HepG2 (cell line): Measurements from ENCODE around the gene EIF3A. TPM values are rescaled to one million over a fixed set of nuclear protein-coding genes. Genes with fewer than 3 reads are reported as not detected.

ENCODE experiments used
- AHR ChIP-seq: IDR thresholded peaks from 2 replicates; pipeline ENCODE4 v1.6.1; 2018; ENCODE audit warnings: missing genetic modification reagents, missing compliant biosample characterization
- FOXO1 ChIP-seq: sonication (generic); formaldehyde crosslinking; IDR thresholded peaks from 2 replicates; pipeline ENCODE4 v1.4.0; 2020; ENCODE audit warnings: missing genetic modification reagents
- GATA4 ChIP-seq: sonication (generic); IDR thresholded peaks from 2 replicates; pipeline ENCODE4 v1.6.1; 2016; ENCODE audit warnings: antibody characterized with exemption, low read depth, borderline replicate concordance
- HMGXB4 ChIP-seq, 2 experiments: sonication (generic) in 1 of 2; formaldehyde crosslinking in 1 of 2; IDR thresholded peaks; 2 replicates each; pipeline versions ENCODE4 v1.4.0 to v1.6.1; 2018 to 2020; ENCODE audit warnings: missing genetic modification reagents in 2 of 2, borderline replicate concordance in 1 of 2, low read depth in 1 of 2, mild to moderate bottlenecking in 1 of 2, missing biosample characterization in 1 of 2
- KAT7 ChIP-seq: IDR thresholded peaks from 2 replicates; pipeline ENCODE4 v1.6.1; 2018; ENCODE audit warnings: borderline replicate concordance, missing compliant biosample characterization
- KAT8 ChIP-seq: IDR thresholded peaks from 2 replicates; pipeline ENCODE4 v1.6.1; 2016; ENCODE audit warnings: missing genetic modification reagents, missing compliant biosample characterization
- MAF1 ChIP-seq: sonication (generic); formaldehyde crosslinking; IDR thresholded peaks from 2 replicates; pipeline ENCODE4 v1.5.0; 2020; ENCODE audit warnings: missing genetic modification reagents, borderline replicate concordance
- MED1 ChIP-seq: sonication (generic); formaldehyde crosslinking; IDR thresholded peaks from 2 replicates; pipeline ENCODE4 v1.4.0; 2020; ENCODE audit warnings: missing genetic modification reagents
- RARA ChIP-seq: IDR thresholded peaks from 2 replicates; pipeline ENCODE4 v1.6.1; 2016; ENCODE audit warnings: missing genetic modification reagents, missing compliant biosample characterization
- ZC3H13 ChIP-seq: sonication (generic); formaldehyde crosslinking; IDR thresholded peaks from 2 replicates; pipeline ENCODE4 v1.8.1; 2023; ENCODE audit warnings: mild to moderate bottlenecking, missing genetic modification reagents, moderate library complexity
- ZNF230 ChIP-seq: sonication (generic); formaldehyde crosslinking; IDR thresholded peaks from 2 replicates; pipeline ENCODE4 v1.4.0; 2020; ENCODE audit warnings: mild to moderate bottlenecking, missing genetic modification reagents
- ZNF234 ChIP-seq: sonication (generic); formaldehyde crosslinking; conservative IDR thresholded peaks from 2 replicates; pipeline ENCODE4 v1.5.1; 2020; ENCODE audit warnings: mild to moderate bottlenecking, missing genetic modification reagents
- ZNF30 ChIP-seq: sonication (generic); formaldehyde crosslinking; IDR thresholded peaks from 2 replicates; pipeline ENCODE4 v1.5.0; 2020; ENCODE audit warnings: mild to moderate bottlenecking, missing genetic modification reagents
- ZNF34 ChIP-seq: sonication (generic); formaldehyde crosslinking; IDR thresholded peaks from 2 replicates; pipeline ENCODE4 v1.4.0; 2020; ENCODE audit warnings: mild to moderate bottlenecking, missing genetic modification reagents, borderline replicate concordance
- ZNF572 ChIP-seq: sonication (generic); formaldehyde crosslinking; IDR thresholded peaks from 2 replicates; pipeline ENCODE4 v1.5.1; 2020; ENCODE audit warnings: mild to moderate bottlenecking, missing genetic modification reagents
- ZNF674 ChIP-seq: sonication (generic); formaldehyde crosslinking; IDR thresholded peaks from 2 replicates; pipeline ENCODE4 v1.5.0; 2020; ENCODE audit warnings: low read depth, mild to moderate bottlenecking, missing genetic modification reagents
- ZNF766 ChIP-seq: sonication (generic); formaldehyde crosslinking; IDR thresholded peaks from 2 replicates; pipeline ENCODE4 v1.5.0; 2020; ENCODE audit warnings: missing genetic modification reagents, borderline replicate concordance
- ZSCAN25 ChIP-seq: sonication (generic); formaldehyde crosslinking; IDR thresholded peaks from 2 replicates; pipeline ENCODE4 v1.8.0; 2022; ENCODE audit warnings: mild to moderate bottlenecking, missing genetic modification reagents
- polyA plus RNA-seq, 8 experiments: library from polyadenylated mRNA; depleted of rRNA in 3 of 8; stranded (reverse) in 7 of 8; unstranded in 1 of 8; fragments of >200 nt; fragmentation: Illumina TruSeq in 4 of 8; extraction: Trizol in 4 of 8; gene quantifications; 2 replicates each; pipeline versions ENCODE4 v1.2.1 to v1.2.3, GENCODE V29; 2011 to 2016; ENCODE audit warnings: low read depth in 4 of 8, missing spikeins in 1 of 8, mixed read lengths in 1 of 8; ENCODE audit not compliant: insufficient read depth in 1 of 8
- total RNA-seq, 5 experiments: library from RNA; depleted of rRNA; stranded (reverse); fragments of >200 nt; fragmentation: Illumina TruSeq; extraction: Trizol; gene quantifications; 2 replicates each; pipeline ENCODE4 v1.2.3, GENCODE V29; 2016; ENCODE audit warnings: low read depth in 1 of 5
- TF ChIP-seq, protein P1 (sequence below): sonication (generic); formaldehyde crosslinking; IDR thresholded peaks from 2 replicates; pipeline ENCODE4 v1.4.0; 2020; ENCODE audit warnings: missing genetic modification reagents, borderline replicate concordance
- TF ChIP-seq, protein P2 (sequence below): sonication (generic); formaldehyde crosslinking; IDR thresholded peaks from 2 replicates; pipeline ENCODE4 v1.4.0; 2020; ENCODE audit warnings: missing genetic modification reagents, borderline replicate concordance

Gene EIF3A
- total and polyA plus RNA-seq, 2 of the 13 experiments (the other 11 are each of a cell fraction or from before 2014, with no cell fraction given) = 25.6 to 117 TPM

DNA sequence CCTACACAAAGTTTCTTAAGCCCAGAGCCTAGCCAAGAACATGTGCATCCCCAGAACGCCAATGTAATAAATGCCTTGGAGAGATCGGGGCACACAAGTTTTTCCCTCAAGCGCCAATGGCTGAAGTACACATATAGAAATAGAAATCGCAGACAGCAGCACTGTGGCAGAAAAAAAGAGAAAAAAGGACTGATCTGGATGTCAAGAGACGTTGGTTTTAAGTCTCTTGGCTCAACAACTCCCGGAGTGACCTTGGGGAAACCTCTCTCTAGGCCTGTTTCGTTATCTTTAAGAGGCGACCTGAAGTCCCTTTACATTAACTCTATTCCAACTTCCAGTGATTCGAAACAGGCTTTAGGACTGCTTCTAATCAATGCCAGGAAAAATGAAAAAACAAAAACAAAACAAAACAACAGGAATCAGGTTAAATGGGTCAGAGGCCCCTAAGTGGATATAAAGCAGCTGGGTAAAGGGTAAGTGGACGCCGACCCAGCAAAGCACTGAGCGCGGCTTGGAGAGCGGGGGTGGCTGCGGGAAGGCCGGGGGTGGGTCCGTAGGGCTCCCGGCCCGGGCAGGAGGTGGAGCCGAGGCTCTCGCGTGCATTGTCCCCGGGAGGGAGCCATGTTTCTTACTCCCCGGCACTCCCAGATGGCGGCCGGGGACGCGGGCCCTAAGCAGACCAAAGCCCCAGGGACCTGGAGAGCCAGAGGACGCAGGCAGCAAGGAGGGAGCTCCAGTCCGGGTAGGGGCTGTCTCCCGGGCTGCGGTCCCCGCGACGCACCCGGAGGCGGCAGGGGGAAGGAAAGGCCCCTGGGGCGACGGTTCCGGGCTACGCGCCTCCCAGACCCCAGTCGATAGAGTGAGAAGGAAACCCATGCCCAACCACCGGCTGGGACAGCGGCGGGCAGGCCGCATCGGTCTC is 757 bp downstream of the EIF3A start (continued):
- TF ChIP-seq KAT8 (CRISPR knock-in tag) (no peak), ZNF234 (CRISPR knock-in tag) (0 out of 2 replicates have a peak, but pooled peaks have one; percentile 40), HMGXB4 (CRISPR knock-in tag; IDR thresholded peaks at IDR 0.05; ENCODE audit: borderline replicate concordance in 1 of 2, low read depth in 1 of 2) (peak in 1 of 2 experiments; percentile 24; a peak in 1 of 4 replicates), KAT7 (CRISPR knock-in tag) (no peak), ZC3H13 (CRISPR knock-in tag) (no peak), ZNF674 (CRISPR knock-in tag) (no peak), MAF1 (CRISPR knock-in tag) (0 out of 2 replicates have a peak, but pooled peaks have one; percentile 10), ZNF572 (no peak), ZNF34 (CRISPR knock-in tag) (0 out of 2 replicates have a peak, but pooled peaks have one; percentile 40), RARA (CRISPR knock-in tag) (no peak), ZNF766 (CRISPR knock-in tag) (0 out of 2 replicates have a peak, but pooled peaks have one; percentile 15), FOXO1 (CRISPR knock-in tag) (peak; percentile 3; the same call in 1 of the 2 replicates), ZNF230 (CRISPR knock-in tag) (no peak), AHR (no peak), GATA4 (no peak), MED1 (CRISPR knock-in tag) (no peak), ZSCAN25 (no peak), ZNF30 (CRISPR knock-in tag) (no peak)
- TF ChIP-seq, protein P1, sequence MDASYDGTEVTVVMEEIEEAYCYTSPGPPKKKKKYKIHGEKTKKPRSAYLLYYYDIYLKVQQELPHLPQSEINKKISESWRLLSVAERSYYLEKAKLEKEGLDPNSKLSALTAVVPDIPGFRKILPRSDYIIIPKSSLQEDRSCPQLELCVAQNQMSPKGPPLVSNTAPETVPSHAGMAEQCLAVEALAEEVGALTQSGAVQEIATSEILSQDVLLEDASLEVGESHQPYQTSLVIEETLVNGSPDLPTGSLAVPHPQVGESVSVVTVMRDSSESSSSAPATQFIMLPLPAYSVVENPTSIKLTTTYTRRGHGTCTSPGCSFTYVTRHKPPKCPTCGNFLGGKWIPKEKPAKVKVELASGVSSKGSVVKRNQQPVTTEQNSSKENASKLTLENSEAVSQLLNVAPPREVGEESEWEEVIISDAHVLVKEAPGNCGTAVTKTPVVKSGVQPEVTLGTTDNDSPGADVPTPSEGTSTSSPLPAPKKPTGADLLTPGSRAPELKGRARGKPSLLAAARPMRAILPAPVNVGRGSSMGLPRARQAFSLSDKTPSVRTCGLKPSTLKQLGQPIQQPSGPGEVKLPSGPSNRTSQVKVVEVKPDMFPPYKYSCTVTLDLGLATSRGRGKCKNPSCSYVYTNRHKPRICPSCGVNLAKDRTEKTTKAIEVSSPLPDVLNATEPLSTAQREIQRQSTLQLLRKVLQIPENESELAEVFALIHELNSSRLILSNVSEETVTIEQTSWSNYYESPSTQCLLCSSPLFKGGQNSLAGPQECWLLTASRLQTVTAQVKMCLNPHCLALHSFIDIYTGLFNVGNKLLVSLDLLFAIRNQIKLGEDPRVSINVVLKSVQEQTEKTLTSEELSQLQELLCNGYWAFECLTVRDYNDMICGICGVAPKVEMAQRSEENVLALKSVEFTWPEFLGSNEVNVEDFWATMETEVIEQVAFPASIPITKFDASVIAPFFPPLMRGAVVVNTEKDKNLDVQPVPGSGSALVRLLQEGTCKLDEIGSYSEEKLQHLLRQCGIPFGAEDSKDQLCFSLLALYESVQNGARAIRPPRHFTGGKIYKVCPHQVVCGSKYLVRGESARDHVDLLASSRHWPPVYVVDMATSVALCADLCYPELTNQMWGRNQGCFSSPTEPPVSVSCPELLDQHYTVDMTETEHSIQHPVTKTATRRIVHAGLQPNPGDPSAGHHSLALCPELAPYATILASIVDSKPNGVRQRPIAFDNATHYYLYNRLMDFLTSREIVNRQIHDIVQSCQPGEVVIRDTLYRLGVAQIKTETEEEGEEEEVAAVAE (CRISPR knock-in tag) = no peak
- TF ChIP-seq, protein P2, sequence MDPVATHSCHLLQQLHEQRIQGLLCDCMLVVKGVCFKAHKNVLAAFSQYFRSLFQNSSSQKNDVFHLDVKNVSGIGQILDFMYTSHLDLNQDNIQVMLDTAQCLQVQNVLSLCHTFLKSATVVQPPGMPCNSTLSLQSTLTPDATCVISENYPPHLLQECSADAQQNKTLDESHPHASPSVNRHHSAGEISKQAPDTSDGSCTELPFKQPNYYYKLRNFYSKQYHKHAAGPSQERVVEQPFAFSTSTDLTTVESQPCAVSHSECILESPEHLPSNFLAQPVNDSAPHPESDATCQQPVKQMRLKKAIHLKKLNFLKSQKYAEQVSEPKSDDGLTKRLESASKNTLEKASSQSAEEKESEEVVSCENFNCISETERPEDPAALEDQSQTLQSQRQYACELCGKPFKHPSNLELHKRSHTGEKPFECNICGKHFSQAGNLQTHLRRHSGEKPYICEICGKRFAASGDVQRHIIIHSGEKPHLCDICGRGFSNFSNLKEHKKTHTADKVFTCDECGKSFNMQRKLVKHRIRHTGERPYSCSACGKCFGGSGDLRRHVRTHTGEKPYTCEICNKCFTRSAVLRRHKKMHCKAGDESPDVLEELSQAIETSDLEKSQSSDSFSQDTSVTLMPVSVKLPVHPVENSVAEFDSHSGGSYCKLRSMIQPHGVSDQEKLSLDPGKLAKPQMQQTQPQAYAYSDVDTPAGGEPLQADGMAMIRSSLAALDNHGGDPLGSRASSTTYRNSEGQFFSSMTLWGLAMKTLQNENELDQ (CRISPR knock-in tag) = no peak
